H1 (cell line): Measurements from ENCODE around the gene DDOST. TPM values are rescaled to one million over a fixed set of nuclear protein-coding genes. Genes with fewer than 3 reads are reported as not detected.

Experiments
- CTCF ChIA-PET: fragments of 300-600 bp; sonication (Branson Sonifier 250); formaldehyde crosslinking; loops from one replicate; lab custom pipeline; 2021; ENCODE audit not compliant: partially characterized antibody; lab: Charles Lee
- POLR2A ChIA-PET: fragments of 300-600 bp; sonication (Branson Sonifier 250); formaldehyde crosslinking; loops from one replicate; lab custom pipeline; 2021; ENCODE audit warnings: inconsistent platforms; ENCODE audit not compliant: partially characterized antibody; lab: Charles Lee
- DNase-seq, 2 experiments: peaks; one replicate each; pipeline versions ENCODE4 v3.0.0 to v3.0.0-alpha.2; 2010 to 2022; ENCODE audit warnings: low spot score in 2 of 2, low read depth in 1 of 2, mixed read lengths in 1 of 2
- FAIRE-seq: peaks from 2 replicates; lab custom pipeline; 2011; peaks lifted over from hg19 to GRCh38; lab: Jason Lieb, UNC
- H2AFZ ChIP-seq: 2 replicates; pipeline ENCODE4 v1.8.1; 2012; ENCODE audit warnings: low read length, inconsistent platforms
- H2AK5ac ChIP-seq: 2 replicates; pipeline ENCODE4 v1.6.1; 2013; ENCODE audit warnings: low read depth, low read length
- H2BK120ac ChIP-seq: replicated peaks from 2 replicates; pipeline ENCODE3; 2013; ENCODE audit warnings: low read depth, low read length, inconsistent platforms
- H2BK12ac ChIP-seq: 2 replicates; pipeline ENCODE4 v1.6.1; 2013; ENCODE audit warnings: low read depth, low read length
- H2BK15ac ChIP-seq: 2 replicates; pipeline ENCODE4 v1.6.1; 2013; ENCODE audit warnings: low read length
- H2BK20ac ChIP-seq: 2 replicates; pipeline ENCODE4 v1.6.1; 2013; ENCODE audit warnings: low read length
- H2BK5ac ChIP-seq: 2 replicates; pipeline ENCODE4 v1.6.1; 2013; ENCODE audit warnings: low read depth, low read length
- H3K14ac ChIP-seq: 2 replicates; pipeline ENCODE4 v1.6.1; 2013; ENCODE audit warnings: inconsistent platforms; ENCODE audit not compliant: insufficient read length
- H3K18ac ChIP-seq: 2 replicates; pipeline ENCODE4 v1.6.1; 2013; ENCODE audit warnings: low read length; ENCODE audit errors: extremely low read depth
- H3K23ac ChIP-seq: 2 replicates; pipeline ENCODE4 v1.6.1; 2013; ENCODE audit warnings: inconsistent platforms; ENCODE audit not compliant: insufficient read length
- H3K23me2 ChIP-seq: 2 replicates; pipeline ENCODE4 v1.6.1; 2013; ENCODE audit warnings: low read depth, low read length
- H3K27ac ChIP-seq: 2 replicates; pipeline ENCODE4 v1.6.1; 2011; ENCODE audit warnings: low read depth, low read length, inconsistent platforms
- H3K27me3 ChIP-seq, 4 experiments: replicated peaks in 1 of 4; 1 replicate in 1 of 4; 2 replicates in 3 of 4; pipeline versions ENCODE4 v1.6.1 to v1.8.1; 2011 to 2013; ENCODE audit warnings: low read length in 3 of 4, mild to moderate bottlenecking in 3 of 4, inconsistent platforms in 2 of 4, mixed read lengths in 2 of 4, moderate library complexity in 1 of 4; ENCODE audit not compliant: control insufficient read depth in 3 of 4, insufficient read depth in 3 of 4; ENCODE audit errors: extremely low read depth in 1 of 4
- H3K36me3 ChIP-seq, 4 experiments: 2 replicates each; pipeline versions ENCODE4 v1.6.1 to v1.8.1; 2011 to 2013; ENCODE audit warnings: mild to moderate bottlenecking in 4 of 4, low read length in 3 of 4, moderate library complexity in 2 of 4, control low read depth in 1 of 4, inconsistent platforms in 1 of 4; ENCODE audit not compliant: insufficient read depth in 4 of 4, control insufficient read depth in 2 of 4
- H3K4ac ChIP-seq: replicated peaks from 2 replicates; pipeline ENCODE3; 2013; ENCODE audit warnings: low read length, low read depth, mixed read lengths, inconsistent platforms; ENCODE audit not compliant: insufficient read length
- H3K4me1 ChIP-seq, 4 experiments: replicated peaks in 1 of 4; 1 replicate in 1 of 4; 2 replicates in 3 of 4; pipeline versions ENCODE4 v1.6.1 to v1.8.1; 2011 to 2013; ENCODE audit warnings: low read length in 3 of 4, inconsistent platforms in 2 of 4, mixed read lengths in 1 of 4; ENCODE audit not compliant: insufficient read depth in 4 of 4, control insufficient read depth in 3 of 4
- H3K4me2 ChIP-seq, 2 experiments: 2 replicates each; pipeline versions ENCODE4 v1.6.1 to v1.8.1; 2011 to 2013; ENCODE audit warnings: low read depth in 2 of 2, low read length in 2 of 2, control low read depth in 1 of 2, inconsistent platforms in 1 of 2, mild to moderate bottlenecking in 1 of 2; ENCODE audit not compliant: insufficient read depth in 1 of 2
- H3K4me3 ChIP-seq, 4 experiments: fragments of 200-600, 300-600 bp in 1 of 4; sonication (generic), shearing (Covaris generic), sonication (Bioruptor Twin) in 1 of 4; 2 replicates each; pipeline versions ENCODE4 v1.5.1 to v1.8.1; 2011 to 2016; ENCODE audit warnings: low read length in 4 of 4, low read depth in 3 of 4, control low read depth in 2 of 4, inconsistent platforms in 2 of 4, mild to moderate bottlenecking in 2 of 4, mixed read lengths in 1 of 4, moderate library complexity in 1 of 4; ENCODE audit not compliant: insufficient read depth in 2 of 4; ENCODE audit errors: extremely low read depth in 1 of 4
- H3K56ac ChIP-seq: replicated peaks from 2 replicates; pipeline ENCODE3; 2013; ENCODE audit warnings: low read depth, mild to moderate bottlenecking, mixed read lengths, low read length, inconsistent platforms; ENCODE audit not compliant: insufficient read length
- H3K79me1 ChIP-seq: 2 replicates; pipeline ENCODE4 v1.6.1; 2013; ENCODE audit warnings: low read depth, low read length, control low read depth
- H3K79me2 ChIP-seq, 2 experiments: 2 replicates each; pipeline versions ENCODE4 v1.6.1 to v1.8.1; 2012 to 2013; ENCODE audit warnings: low read length in 2 of 2, mild to moderate bottlenecking in 2 of 2, inconsistent platforms in 1 of 2; ENCODE audit not compliant: insufficient read depth in 2 of 2, control insufficient read depth in 1 of 2
- H3K9ac ChIP-seq, 4 experiments: replicated peaks in 1 of 4; 1 replicate in 1 of 4; 2 replicates in 3 of 4; pipeline versions ENCODE4 v1.6.1 to v1.8.1; 2011 to 2013; ENCODE audit warnings: low read depth in 3 of 4, low read length in 3 of 4, control low read depth in 2 of 4, mild to moderate bottlenecking in 2 of 4, moderate library complexity in 2 of 4, inconsistent platforms in 1 of 4; ENCODE audit errors: extremely low read depth in 1 of 4
- H3K9me3 ChIP-seq, 2 experiments: 2 replicates each; pipeline versions ENCODE4 v1.6.1 to v1.8.1; 2012 to 2013; ENCODE audit warnings: mild to moderate bottlenecking in 2 of 2, moderate library complexity in 2 of 2, control low read depth in 1 of 2, inconsistent platforms in 1 of 2, low read depth in 1 of 2, low read length in 1 of 2, mixed read lengths in 1 of 2; ENCODE audit not compliant: insufficient read depth in 2 of 2
- H4K20me1 ChIP-seq, 2 experiments: replicated peaks in 1 of 2; 2 replicates each; pipeline versions ENCODE3 to v1.8.1; 2011 to 2013; ENCODE audit warnings: inconsistent platforms in 2 of 2, low read length in 2 of 2, mild to moderate bottlenecking in 1 of 2; ENCODE audit not compliant: insufficient read depth in 2 of 2, control insufficient read depth in 1 of 2
- H4K5ac ChIP-seq: 2 replicates; pipeline ENCODE4 v1.6.1; 2013; ENCODE audit warnings: low read length, low read depth, mixed read lengths, inconsistent platforms; ENCODE audit not compliant: insufficient read length
- H4K8ac ChIP-seq: 2 replicates; pipeline ENCODE4 v1.8.0; 2013; ENCODE audit warnings: mild to moderate bottlenecking, moderate library complexity, low read length, inconsistent platforms; ENCODE audit not compliant: insufficient read depth; ENCODE audit errors: extremely low read depth
- H4K91ac ChIP-seq: replicated peaks from 2 replicates; pipeline ENCODE3; 2013; ENCODE audit warnings: low read length, mixed read lengths, inconsistent platforms; ENCODE audit not compliant: insufficient read length
- ATF2 ChIP-seq: IDR thresholded peaks from 2 replicates; pipeline ENCODE4 v1.6.1; 2012; ENCODE audit warnings: low read length, inconsistent platforms
- BRCA1 ChIP-seq: IDR thresholded peaks from 2 replicates; pipeline ENCODE4 v1.6.1; 2012; ENCODE audit warnings: low read depth, low read length, improper control_type of control experiment
- CBX5 ChIP-seq: fragments of 300-800, 300-1000 bp; sonication (generic); IDR thresholded peaks from 2 replicates; pipeline ENCODE4 v1.7.1; 2016; ENCODE audit warnings: antibody characterized with exemption, low read length, low read depth
- CTBP2 ChIP-seq: IDR thresholded peaks from 2 replicates; pipeline ENCODE4 v1.7.0; 2011; ENCODE audit warnings: borderline replicate concordance, mild to moderate bottlenecking, moderate library complexity, mixed read lengths, low read length; ENCODE audit not compliant: insufficient read depth, insufficient read length
- HDAC6 ChIP-seq: IDR thresholded peaks from one replicate; pipeline ENCODE4 v1.7.1; 2012; ENCODE audit warnings: low read depth, mild to moderate bottlenecking, inconsistent platforms, low read length, moderate library complexity
- JUN ChIP-seq: IDR thresholded peaks from 2 replicates; pipeline ENCODE4 v1.6.1; 2011; ENCODE audit warnings: low read depth, mild to moderate bottlenecking, improper control_type of control experiment, low read length
- MAFK ChIP-seq: IDR thresholded peaks from 2 replicates; pipeline ENCODE4 v1.6.1; 2012; ENCODE audit warnings: low read depth, mild to moderate bottlenecking, improper control_type of control experiment, low read length
- RBBP5 ChIP-seq: IDR thresholded peaks from 2 replicates; pipeline ENCODE4 v1.7.1; 2012; ENCODE audit warnings: low read depth, mild to moderate bottlenecking, inconsistent platforms, low read length, moderate library complexity, borderline replicate concordance
- SIN3A ChIP-seq, 2 experiments: IDR thresholded peaks in 1 of 2; conservative IDR thresholded peaks in 1 of 2; 2 replicates each; pipeline ENCODE4 v1.6.1; 2011 to 2012; ENCODE audit warnings: low read length in 2 of 2, improper control_type of control experiment in 1 of 2, low read depth in 1 of 2, mild to moderate bottlenecking in 1 of 2
- SP1 ChIP-seq: IDR thresholded peaks from 2 replicates; pipeline ENCODE4 v1.6.1; 2011; ENCODE audit warnings: low read depth, low read length
- SP2 ChIP-seq: IDR thresholded peaks from 2 replicates; pipeline ENCODE4 v1.6.1; 2012; ENCODE audit warnings: mild to moderate bottlenecking, low read length, inconsistent platforms
- WGBS, 2 experiments: shearing (Covaris generic) in 1 of 2; methylation state at CpG; one replicate each; pipeline versions ENCODE4 v1.1.6 to v1.1.7; 2013 to 2015; ENCODE audit warnings: low lambda C conversion rate in 2 of 2, mixed read lengths in 2 of 2, inconsistent platforms in 1 of 2, low coverage in 1 of 2, missing lambda C conversion rate in 1 of 2; ENCODE audit not compliant: insufficient replicate concordance in 2 of 2, insufficient coverage in 1 of 2, insufficient read length in 1 of 2; ENCODE audit errors: extremely low coverage in 1 of 2, missing lambda C conversion rate in 1 of 2; 5-methylcytosine and 5-hydroxymethylcytosine counted together
- polyA plus RNA-seq, 7 experiments: library from polyadenylated mRNA; depleted of rRNA in 3 of 7; stranded (reverse) in 5 of 7; unstranded in 2 of 7; fragments of >200 nt in 5 of 7; fragments of 200-250 nt in 2 of 7; gene quantifications; 1 replicate in 5 of 7; 2 replicates in 1 of 7; 4 replicates in 1 of 7; pipeline versions ENCODE4 v1.2.1 to v1.2.3, GENCODE V29; 2011 to 2013; ENCODE audit warnings: missing spikeins in 2 of 7, mixed read lengths in 2 of 7
- total RNA-seq: library from RNA; stranded (reverse); fragmentation: NEBNext Ultra II Directional; extraction: Animal tissue kit (Norgen Biotek cat#: 25700); gene quantifications from 2 replicates; pipeline ENCODE4 v1.2.1, GENCODE V29; 2021
- TF ChIP-seq, protein P1 (sequence below): IDR thresholded peaks from 2 replicates; pipeline ENCODE4 v1.6.1; 2011; ENCODE audit warnings: low read length, improper control_type of control experiment

Gene DDOST
- total and polyA plus RNA-seq, 2 of the 8 experiments (the other 6 are each of a cell fraction or from before 2014, with no cell fraction given) = 253 to 336 TPM

- Histone ChIP-seq H2BK15ac (no peak overlapping the region), H3K4me2 (no peak overlapping the region), H3K4ac (no peak overlapping the region), H3K23ac (no peak overlapping the region), H3K79me1 (no peaks in the 10 kb centered on the region), H3K18ac (no peak overlapping the region), H3K23me2 (no peaks in the 10 kb centered on the region), H3K9ac (no peak overlapping the region), H4K91ac (no peak overlapping the region), H3K56ac (no peak overlapping the region), H3K79me2 (no peaks in the 10 kb centered on the region), H3K27ac (no peak overlapping the region), H2AFZ (no peak overlapping the region), H3K9me3 (no peaks in the 10 kb centered on the region), H2AK5ac (no peak overlapping the region), H3K14ac (no peak overlapping the region), H2BK120ac (no peak overlapping the region), H2BK20ac (no peak overlapping the region), H2BK5ac (no peak overlapping the region), H2BK12ac (no peak overlapping the region), H4K5ac (no peak overlapping the region), H3K4me1 (no peaks in the 10 kb centered on the region; a peak in 1 of 7 replicates), H4K8ac (no peak overlapping the region), H3K36me3 (peaks cover 0 to 3% (median 0%) of the 10 kb centered on the region in 4 experiments; a peak in 1 of 8 replicates), H3K27me3 (no peaks in the 10 kb centered on the region), H3K4me3 (no peak overlapping the region), H4K20me1 (no peaks in the 10 kb centered on the region)
- 96% methylated on average over 3 of the region's 3 CpGs; no CpG with 5 or more reads in 1 of the 2 experiments for WGBS, 2 experiments
- FAIRE-seq (no peak), DNase-seq (no peak)
- ChIA-PET CTCF (no interaction called here), POLR2A (no interaction called here)
- TF ChIP-seq BRCA1 (no peak), HDAC6 (no peak), SIN3A (conservative IDR thresholded peaks at IDR 0.05 in 1 of 2, IDR thresholded peaks at IDR 0.05 in 1 of 2; ENCODE audit: low read depth in 1 of 2, low read length in 2 of 2) (no peak), SP2 (no peak), CTBP2 (no peak), MAFK (no peak), CBX5 (no peak), SP1 (no peak), RBBP5 (no peak), JUN (no peak), ATF2 (no peak)
- TF ChIP-seq, protein P1, sequence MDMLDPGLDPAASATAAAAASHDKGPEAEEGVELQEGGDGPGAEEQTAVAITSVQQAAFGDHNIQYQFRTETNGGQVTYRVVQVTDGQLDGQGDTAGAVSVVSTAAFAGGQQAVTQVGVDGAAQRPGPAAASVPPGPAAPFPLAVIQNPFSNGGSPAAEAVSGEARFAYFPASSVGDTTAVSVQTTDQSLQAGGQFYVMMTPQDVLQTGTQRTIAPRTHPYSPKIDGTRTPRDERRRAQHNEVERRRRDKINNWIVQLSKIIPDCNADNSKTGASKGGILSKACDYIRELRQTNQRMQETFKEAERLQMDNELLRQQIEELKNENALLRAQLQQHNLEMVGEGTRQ = no peak
These were observed 28.5 kb upstream of the DDOST start for GRCh38 chr1:20689645-20690056.
